CD4-positive, alpha-beta T cell (primary cell): ENCODE results near the gene INPP5A. TPM values are rescaled to one million over a fixed set of nuclear protein-coding genes. Genes with fewer than 3 reads are reported as not detected.
"Not testable (repeated sequence)": the region's sequence is repeated elsewhere in the genome, so short reads cannot be mapped to it uniquely, and the experiment has no call there.

Experiments used
- ATAC-seq: fragments of 200-7000 bp; cut with Tn5 transposase; one replicate; pipeline ENCODE4 v1.10.0; 2022; ENCODE audit warnings: mild to moderate bottlenecking; ENCODE audit not compliant: poor library complexity
- CTCF ChIA-PET: fragments of 350-600 bp; sonication (Branson Sonifier 250); formaldehyde crosslinking; loops from one replicate; lab custom pipeline; 2021; ENCODE audit warnings: antibody characterized with exemption, inconsistent platforms; lab: Charles Lee
- POLR2A ChIA-PET: fragments of 350-600 bp; sonication (Branson Sonifier 250); formaldehyde crosslinking; loops from one replicate; lab custom pipeline; 2021; ENCODE audit warnings: antibody characterized with exemption, inconsistent platforms; lab: Charles Lee
- DNase-seq, 14 experiments: peaks; one replicate each; pipeline ENCODE4 v3.0.0-alpha.2; 2013 to 2020; ENCODE audit warnings: mixed read lengths in 2 of 14
- H3K27ac ChIP-seq, 2 donors: one replicate each; pipeline versions ENCODE4 v1.5.1 to v1.7.0; 2013; ENCODE audit warnings: low read length in 2 of 2, low read depth in 1 of 2, mild to moderate bottlenecking in 1 of 2
- H3K27me3 ChIP-seq, 2 experiments: 1 replicate in 1 of 2; 2 replicates in 1 of 2; pipeline versions ENCODE4 v1.6.1 to v1.7.0; 2013; ENCODE audit warnings: low read length in 2 of 2, control low read depth in 1 of 2, mild to moderate bottlenecking in 1 of 2, moderate library complexity in 1 of 2; ENCODE audit not compliant: insufficient read depth in 2 of 2, control insufficient read depth in 1 of 2
- H3K36me3 ChIP-seq: one replicate; pipeline ENCODE4 v1.6.1; 2013; ENCODE audit warnings: low read length, control low read depth; ENCODE audit not compliant: insufficient read depth
- H3K4me1 ChIP-seq: one replicate; pipeline ENCODE4 v1.6.1; 2013; ENCODE audit warnings: low read length, control low read depth; ENCODE audit not compliant: insufficient read depth
- H3K4me3 ChIP-seq: one replicate; pipeline ENCODE4 v1.5.1; 2013; ENCODE audit warnings: mild to moderate bottlenecking, low read length, moderate library complexity
- H3K9me3 ChIP-seq, 2 experiments: 1 replicate in 1 of 2; 2 replicates in 1 of 2; pipeline versions ENCODE4 v1.6.1 to v1.7.0; 2013; ENCODE audit warnings: low read length in 2 of 2, mild to moderate bottlenecking in 2 of 2, control low read depth in 1 of 2, moderate library complexity in 1 of 2; ENCODE audit not compliant: control insufficient read depth in 1 of 2, insufficient read depth in 1 of 2
- H3K27ac Mint-ChIP-seq: one replicate; pipeline ENCODE4 v1.8.0; 2020; ENCODE audit warnings: mixed read lengths
- H3K27me3 Mint-ChIP-seq: one replicate; pipeline ENCODE4 v1.8.0; 2021; ENCODE audit warnings: mixed read lengths
- H3K36me3 Mint-ChIP-seq: one replicate; pipeline ENCODE4 v1.8.0; 2021; ENCODE audit warnings: low read depth, mixed read lengths
- H3K4me1 Mint-ChIP-seq: one replicate; pipeline ENCODE4 v1.8.0; 2021; ENCODE audit warnings: low read depth, mixed read lengths
- H3K4me3 Mint-ChIP-seq: one replicate; pipeline ENCODE4 v1.8.0; 2020; ENCODE audit warnings: mild to moderate bottlenecking, mixed read lengths
- H3K9me3 Mint-ChIP-seq: one replicate; pipeline ENCODE4 v1.8.0; 2020; ENCODE audit warnings: mixed read lengths
- intact Hi-C, 2 experiments: fragments of 100-400 bp; cut with DNase I in 1 of 2; cut with micrococcal nuclease in 1 of 2; formaldehyde crosslinking; loops; one replicate each; pipeline versions ENCODE4 v1.15.1 to v1.9.0; 2023 to 2025; cut with DNase I, micrococcal nuclease
- total RNA-seq, 174 experiments: library from RNA in 2 of 174; stranded (reverse) in 2 of 174; gene quantifications; one replicate each; pipeline ENCODE4 v1.2.3 and lab custom pipeline; 2021 to 2026
- TF ChIP-seq, protein P1 (sequence below): fragments of 200-600 bp; IDR thresholded peaks from one replicate; pipeline ENCODE4 v1.8.0; 2022; ENCODE audit warnings: antibody characterized with exemption, mild to moderate bottlenecking

INPP5A gene
- total RNA-seq, 2 experiments from 2014 or later: 22.0 to 24.8 TPM

DNA sequence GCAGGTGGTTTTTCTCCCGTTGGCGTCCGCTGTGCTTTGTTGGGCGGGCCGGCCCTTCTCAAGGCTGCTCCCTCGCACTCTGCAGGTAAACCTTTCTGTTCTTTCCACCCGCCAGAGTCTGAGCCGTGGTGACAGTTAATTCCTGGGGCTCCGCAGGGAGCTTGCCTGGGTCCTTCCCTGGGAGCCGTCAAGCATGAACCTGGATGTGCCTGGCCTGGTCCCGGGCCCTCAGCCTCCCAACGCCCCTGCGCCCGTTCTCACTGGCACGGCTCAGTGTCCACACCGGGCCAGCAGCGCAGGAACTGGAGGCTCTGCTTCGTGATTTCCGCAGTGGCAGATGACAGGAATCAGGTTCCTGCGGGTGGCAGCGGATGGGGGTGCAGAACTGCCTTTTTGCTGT is 259.3 kb downstream of the INPP5A start:
- TF ChIP-seq, protein P1, sequence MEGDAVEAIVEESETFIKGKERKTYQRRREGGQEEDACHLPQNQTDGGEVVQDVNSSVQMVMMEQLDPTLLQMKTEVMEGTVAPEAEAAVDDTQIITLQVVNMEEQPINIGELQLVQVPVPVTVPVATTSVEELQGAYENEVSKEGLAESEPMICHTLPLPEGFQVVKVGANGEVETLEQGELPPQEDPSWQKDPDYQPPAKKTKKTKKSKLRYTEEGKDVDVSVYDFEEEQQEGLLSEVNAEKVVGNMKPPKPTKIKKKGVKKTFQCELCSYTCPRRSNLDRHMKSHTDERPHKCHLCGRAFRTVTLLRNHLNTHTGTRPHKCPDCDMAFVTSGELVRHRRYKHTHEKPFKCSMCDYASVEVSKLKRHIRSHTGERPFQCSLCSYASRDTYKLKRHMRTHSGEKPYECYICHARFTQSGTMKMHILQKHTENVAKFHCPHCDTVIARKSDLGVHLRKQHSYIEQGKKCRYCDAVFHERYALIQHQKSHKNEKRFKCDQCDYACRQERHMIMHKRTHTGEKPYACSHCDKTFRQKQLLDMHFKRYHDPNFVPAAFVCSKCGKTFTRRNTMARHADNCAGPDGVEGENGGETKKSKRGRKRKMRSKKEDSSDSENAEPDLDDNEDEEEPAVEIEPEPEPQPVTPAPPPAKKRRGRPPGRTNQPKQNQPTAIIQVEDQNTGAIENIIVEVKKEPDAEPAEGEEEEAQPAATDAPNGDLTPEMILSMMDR: no peak
- POLR2A ChIA-PET: no interaction called here
- intact Hi-C loops: no loop called here
- peaks cover 0 to 25% of the 10 kb centered on the region in 2 experiments for H3K9me3 ChIP-seq
- no peaks in the 10 kb centered on the region for H3K4me1 ChIP-seq
- CTCF ChIA-PET: no interaction called here
- no peaks in the 10 kb centered on the region for H3K4me1 Mint-ChIP-seq
- H3K36me3 ChIP-seq: no peaks in the 10 kb centered on the region
- H3K27ac ChIP-seq: no peak overlapping the region
- no peak for DNase-seq
- H3K27ac Mint-ChIP-seq: no peak overlapping the region
- no peaks in the 10 kb centered on the region for H3K27me3 ChIP-seq
- H3K27me3 Mint-ChIP-seq: peaks cover 4% of the 10 kb centered on the region
- no peaks in the 10 kb centered on the region for H3K36me3 Mint-ChIP-seq
- no peak for ATAC-seq
- no peaks in the 10 kb centered on the region for H3K9me3 Mint-ChIP-seq
- H3K4me3 ChIP-seq: no peak overlapping the region
- H3K4me3 Mint-ChIP-seq: no peak overlapping the region

DNA sequence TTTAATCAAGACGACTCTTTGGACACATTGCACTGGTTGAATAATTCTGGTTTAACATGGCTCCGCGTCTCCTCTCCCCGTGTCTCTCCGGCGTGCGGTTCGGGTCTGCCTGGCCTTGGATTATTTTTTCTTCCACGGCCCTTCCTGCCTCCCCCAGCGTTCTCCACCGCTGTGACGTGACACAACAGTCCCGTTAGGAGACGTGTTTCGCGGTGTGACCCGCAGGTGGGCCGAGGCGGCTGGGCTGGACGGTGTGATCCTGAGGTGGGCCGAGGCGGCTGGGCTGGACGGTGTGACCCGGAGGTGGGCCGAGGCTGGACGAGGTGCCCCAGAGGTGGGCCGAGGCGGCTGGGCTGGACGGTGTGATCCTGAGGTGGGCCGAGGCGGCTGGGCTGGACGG is 260.4 kb downstream of the INPP5A start:
- intact Hi-C loops, CTCF ChIA-PET, ATAC-seq: not testable (repeated sequence)

DNA sequence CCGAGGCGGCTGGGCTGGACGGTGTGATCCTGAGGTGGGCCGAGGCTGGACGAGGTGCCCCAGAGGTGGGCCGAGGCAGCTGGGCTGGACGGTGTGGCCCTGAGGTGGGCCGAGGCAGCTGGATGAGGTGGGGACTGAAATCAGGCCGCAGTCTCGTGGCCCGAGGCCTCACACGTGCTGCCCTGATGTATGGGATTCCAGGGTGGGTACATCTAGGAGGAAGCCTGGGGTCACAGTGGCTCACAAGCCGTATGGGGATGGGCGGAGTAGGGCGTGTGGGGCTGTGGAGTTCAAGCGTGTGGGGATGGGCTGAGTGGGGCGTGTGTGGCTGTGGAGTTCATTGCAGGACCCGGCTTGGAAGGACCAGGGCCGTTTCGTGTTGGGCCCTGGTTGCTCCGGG is 260.8 kb downstream of the INPP5A start:
- H3K27me3 ChIP-seq: no peaks in the 10 kb centered on the region
- ChIA-PET CTCF (no interaction called here), POLR2A (no interaction called here)
- no peaks in the 10 kb centered on the region for H3K36me3 Mint-ChIP-seq
- TF ChIP-seq, protein P1: no peak
- H3K9me3 Mint-ChIP-seq: no peaks in the 10 kb centered on the region
- intact Hi-C loops: no loop called here
- no peak overlapping the region for H3K27ac Mint-ChIP-seq
- H3K4me3 ChIP-seq: no peak overlapping the region
- no peaks in the 10 kb centered on the region for H3K4me1 ChIP-seq
- no peak overlapping the region for H3K4me3 Mint-ChIP-seq
- H3K36me3 ChIP-seq: no peaks in the 10 kb centered on the region
- DNase-seq (no peak), ATAC-seq (no peak)
- H3K27ac ChIP-seq: no peak overlapping the region
- H3K4me1 Mint-ChIP-seq: no peaks in the 10 kb centered on the region
- H3K9me3 ChIP-seq: peaks cover 0 to 29% of the 10 kb centered on the region in 2 experiments
- H3K27me3 Mint-ChIP-seq: no peaks in the 10 kb centered on the region

More for the DNA sequence above, 260.4 kb downstream of the INPP5A start:
- H3K4me3 ChIP-seq, H3K36me3 Mint-ChIP-seq, H3K36me3 ChIP-seq, DNase-seq, H3K4me3 Mint-ChIP-seq, POLR2A ChIA-PET, H3K4me1 Mint-ChIP-seq, H3K9me3 Mint-ChIP-seq, H3K27ac ChIP-seq, H3K27ac Mint-ChIP-seq, H3K27me3 Mint-ChIP-seq, H3K4me1 ChIP-seq, H3K27me3 ChIP-seq: not testable (repeated sequence)
- H3K9me3 ChIP-seq: peaks cover 0 to 33% of the 10 kb centered on the region in 2 experiments

DNA sequence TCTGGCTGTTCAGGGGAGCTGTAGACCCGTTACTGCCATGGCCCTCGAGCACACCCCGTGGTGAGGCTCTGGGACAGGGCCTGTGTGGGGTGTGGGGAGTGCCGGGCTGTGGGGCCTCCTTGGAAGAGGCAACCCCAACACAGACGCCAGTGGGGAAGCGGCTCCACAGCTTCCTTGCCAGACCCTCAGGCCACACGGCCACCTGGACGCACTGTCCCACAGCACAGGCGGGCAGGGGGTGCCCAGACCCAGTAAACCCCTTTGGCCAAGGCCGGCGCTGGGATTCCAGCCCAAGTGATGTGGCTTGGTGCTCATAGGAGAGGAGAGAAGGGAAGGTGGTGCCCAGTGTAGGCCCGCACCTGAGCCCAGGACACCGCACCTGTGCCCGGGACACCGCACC is 261.3 kb downstream of the INPP5A start:
- H3K4me1 ChIP-seq: no peaks in the 10 kb centered on the region
- Mint-ChIP-seq H3K4me3 (no peak overlapping the region), H3K36me3 (no peaks in the 10 kb centered on the region), H3K9me3 (no peaks in the 10 kb centered on the region), H3K27ac (no peak overlapping the region), H3K27me3 (no peaks in the 10 kb centered on the region), H3K4me1 (no peaks in the 10 kb centered on the region)
- H3K27ac ChIP-seq: no peak overlapping the region
- TF ChIP-seq, protein P1: no peak
- no peak for ATAC-seq
- H3K27me3 ChIP-seq: no peaks in the 10 kb centered on the region
- intact Hi-C loops: no loop called here
- H3K4me3 ChIP-seq: no peak overlapping the region
- peaks cover 0 to 24% of the 10 kb centered on the region in 2 experiments for H3K9me3 ChIP-seq
- no peak for DNase-seq
- POLR2A ChIA-PET: no interaction called here
- H3K36me3 ChIP-seq: no peaks in the 10 kb centered on the region
- CTCF ChIA-PET: no interaction called here
